C4-2B (cell line): Measurements from ENCODE around the gene TOX2.

Source experiments
- CTCF ChIP-seq: fragments of 450-650 bp; conservative IDR thresholded peaks from 2 replicates; pipeline ENCODE4 v1.5.1; 2017; ENCODE audit warnings: mild to moderate bottlenecking
- ZFX ChIP-seq: fragments of 450-650 bp; IDR thresholded peaks from 2 replicates; pipeline ENCODE4 v1.6.1; 2017

GRCh38 chr20:43916881-43917371 is 2.3 kb downstream of the TOX2 start:
- TF ChIP-seq CTCF, result no peak
- no peak for TF ChIP-seq ZFX
